ENCODE data around the gene PTPRD.

DNA sequence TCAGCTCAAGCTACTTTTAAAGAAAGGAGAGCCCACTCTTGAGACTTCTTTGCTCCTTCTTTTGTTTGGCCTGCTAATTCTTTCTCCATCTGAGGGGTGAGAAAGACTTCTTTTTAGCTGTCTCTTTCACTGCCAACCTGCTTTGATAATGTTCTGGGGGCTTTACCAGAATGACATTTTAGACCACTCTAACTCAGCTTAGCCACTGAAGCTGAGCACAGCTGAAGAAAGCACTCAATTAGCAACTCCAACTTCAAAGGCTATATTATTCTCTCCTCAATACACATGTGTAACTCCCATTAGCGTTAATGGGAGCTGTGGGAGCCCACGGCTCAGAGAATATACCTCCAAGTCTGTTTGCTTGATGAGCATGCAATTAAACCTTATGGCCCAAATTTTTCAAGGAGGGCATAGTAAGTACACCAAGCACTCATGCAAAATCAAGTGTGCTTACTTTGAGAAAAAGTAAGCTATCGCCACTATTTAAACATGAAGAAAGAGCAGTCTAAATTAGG lies 1997.8 kb downstream of the PTPRD start:
- TF ChIP-seq, protein P1, sequence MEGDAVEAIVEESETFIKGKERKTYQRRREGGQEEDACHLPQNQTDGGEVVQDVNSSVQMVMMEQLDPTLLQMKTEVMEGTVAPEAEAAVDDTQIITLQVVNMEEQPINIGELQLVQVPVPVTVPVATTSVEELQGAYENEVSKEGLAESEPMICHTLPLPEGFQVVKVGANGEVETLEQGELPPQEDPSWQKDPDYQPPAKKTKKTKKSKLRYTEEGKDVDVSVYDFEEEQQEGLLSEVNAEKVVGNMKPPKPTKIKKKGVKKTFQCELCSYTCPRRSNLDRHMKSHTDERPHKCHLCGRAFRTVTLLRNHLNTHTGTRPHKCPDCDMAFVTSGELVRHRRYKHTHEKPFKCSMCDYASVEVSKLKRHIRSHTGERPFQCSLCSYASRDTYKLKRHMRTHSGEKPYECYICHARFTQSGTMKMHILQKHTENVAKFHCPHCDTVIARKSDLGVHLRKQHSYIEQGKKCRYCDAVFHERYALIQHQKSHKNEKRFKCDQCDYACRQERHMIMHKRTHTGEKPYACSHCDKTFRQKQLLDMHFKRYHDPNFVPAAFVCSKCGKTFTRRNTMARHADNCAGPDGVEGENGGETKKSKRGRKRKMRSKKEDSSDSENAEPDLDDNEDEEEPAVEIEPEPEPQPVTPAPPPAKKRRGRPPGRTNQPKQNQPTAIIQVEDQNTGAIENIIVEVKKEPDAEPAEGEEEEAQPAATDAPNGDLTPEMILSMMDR (IDR thresholded peaks at IDR 0.05): no peak
- TF ChIP-seq EZH2 (IDR thresholded peaks at IDR 0.05) (no peak), EZH2phosphoT487 (IDR thresholded peaks at IDR 0.05) (no peak)

Data from neural progenitor cell (in vitro differentiated cells).